A673 (cell line): Measurements from ENCODE around the gene EOLA1. TPM values are rescaled to one million over a fixed set of nuclear protein-coding genes. Genes with fewer than 3 reads are reported as not detected.
"Not testable (repeated sequence)": the region's sequence is repeated elsewhere in the genome, so short reads cannot be mapped to it uniquely, and the experiment has no call there.

Experiments
- BruUV-seq: library from RNA; stranded (reverse); fragments of 400-500 nt; replicated peaks from 2 replicates; lab custom pipeline; 2021; lab: Mats Ljungman, UMichigan
- CTCF ChIA-PET: fragments of 300-600 bp; sonication (Branson Sonifier 250); formaldehyde crosslinking; loops from one replicate; lab custom pipeline; 2022; ENCODE audit warnings: antibody characterized with exemption; lab: Charles Lee
- POLR2A ChIA-PET: fragments of 300-600 bp; sonication (Branson Sonifier 250); formaldehyde crosslinking; loops from one replicate; lab custom pipeline; 2022; ENCODE audit warnings: antibody characterized with exemption; ENCODE audit not compliant: low non-redundant PET; lab: Charles Lee
- DNase-seq: peaks from one replicate; pipeline ENCODE4 v3.0.0-alpha.2; 2015; ENCODE audit warnings: low spot score
- H3K27ac ChIP-seq: fragments of 200-600 bp; sonication (generic); 2 replicates; pipeline ENCODE4 v1.5.1; 2016; ENCODE audit warnings: mixed run types, low read depth, mild to moderate bottlenecking, mixed read lengths, antibody characterized with exemption, low read length; ENCODE audit not compliant: poor library complexity, severe bottlenecking
- H3K27me3 ChIP-seq: fragments of 200-600 bp; sonication (generic); replicated peaks from 2 replicates; pipeline ENCODE4 v1.6.1; 2017; ENCODE audit warnings: mixed run types, low read depth, mild to moderate bottlenecking, mixed read lengths, antibody characterized with exemption, low read length; ENCODE audit not compliant: insufficient read depth, poor library complexity
- H3K36me3 ChIP-seq: fragments of 200-600 bp; sonication (generic); 2 replicates; pipeline ENCODE4 v1.6.1; 2016; ENCODE audit warnings: mixed run types, mild to moderate bottlenecking, mixed read lengths, antibody characterized with exemption, low read length; ENCODE audit not compliant: insufficient read depth, poor library complexity, severe bottlenecking
- H3K4me1 ChIP-seq: fragments of 200-600 bp; sonication (generic); 2 replicates; pipeline ENCODE4 v1.6.1; 2017; ENCODE audit warnings: mixed run types, mild to moderate bottlenecking, mixed read lengths, antibody characterized with exemption, low read length; ENCODE audit not compliant: insufficient read depth, poor library complexity, severe bottlenecking
- H3K4me3 ChIP-seq: fragments of 200-600 bp; sonication (generic); 2 replicates; pipeline ENCODE4 v1.5.1; 2016; ENCODE audit warnings: low read depth, mixed run types, mild to moderate bottlenecking, mixed read lengths, low read length; ENCODE audit not compliant: poor library complexity, severe bottlenecking
- H3K9me3 ChIP-seq: fragments of 200-600 bp; sonication (generic); 2 replicates; pipeline ENCODE4 v1.6.1; 2016; ENCODE audit warnings: mixed run types, low read depth, mild to moderate bottlenecking, mixed read lengths, antibody characterized with exemption, low read length; ENCODE audit not compliant: poor library complexity, severe bottlenecking
- CTCF ChIP-seq: fragments of 300-800, 200-600 bp; sonication (generic); conservative IDR thresholded peaks from 2 replicates; pipeline ENCODE4 v1.5.1; 2017; ENCODE audit warnings: low read depth, mild to moderate bottlenecking, antibody characterized with exemption, low read length, moderate library complexity, mixed read lengths
- EZH2 ChIP-seq: fragments of 200-600 bp; sonication (generic); IDR thresholded peaks from 2 replicates; pipeline ENCODE4 v1.6.1; 2017; ENCODE audit warnings: borderline replicate concordance, low read depth, mild to moderate bottlenecking, mixed read lengths, antibody characterized with exemption, low read length; ENCODE audit not compliant: poor library complexity, severe bottlenecking
- intact Hi-C: fragments of 100-400 bp; cut with micrococcal nuclease; formaldehyde crosslinking; loops from one replicate; pipeline ENCODE4 v1.10.0; 2022; ENCODE audit not compliant: unreplicated experiment
- total RNA-seq: library from RNA; stranded (reverse); gene quantifications from 2 replicates; pipeline ENCODE4 v1.2.3, GENCODE V29; 2021

The EOLA1 gene
- total RNA-seq, 1 experiment from 2014 or later, result 15.3 TPM

GRCh38 chrX:149525903-149526302 is 14.9 kb upstream of the EOLA1 start:
- H3K27me3 ChIP-seq, BruUV-seq, H3K27ac ChIP-seq, H3K4me1 ChIP-seq, CTCF ChIA-PET, intact Hi-C loops, H3K4me3 ChIP-seq, DNase-seq, H3K9me3 ChIP-seq, H3K36me3 ChIP-seq, POLR2A ChIA-PET: not testable (repeated sequence)

DNA sequence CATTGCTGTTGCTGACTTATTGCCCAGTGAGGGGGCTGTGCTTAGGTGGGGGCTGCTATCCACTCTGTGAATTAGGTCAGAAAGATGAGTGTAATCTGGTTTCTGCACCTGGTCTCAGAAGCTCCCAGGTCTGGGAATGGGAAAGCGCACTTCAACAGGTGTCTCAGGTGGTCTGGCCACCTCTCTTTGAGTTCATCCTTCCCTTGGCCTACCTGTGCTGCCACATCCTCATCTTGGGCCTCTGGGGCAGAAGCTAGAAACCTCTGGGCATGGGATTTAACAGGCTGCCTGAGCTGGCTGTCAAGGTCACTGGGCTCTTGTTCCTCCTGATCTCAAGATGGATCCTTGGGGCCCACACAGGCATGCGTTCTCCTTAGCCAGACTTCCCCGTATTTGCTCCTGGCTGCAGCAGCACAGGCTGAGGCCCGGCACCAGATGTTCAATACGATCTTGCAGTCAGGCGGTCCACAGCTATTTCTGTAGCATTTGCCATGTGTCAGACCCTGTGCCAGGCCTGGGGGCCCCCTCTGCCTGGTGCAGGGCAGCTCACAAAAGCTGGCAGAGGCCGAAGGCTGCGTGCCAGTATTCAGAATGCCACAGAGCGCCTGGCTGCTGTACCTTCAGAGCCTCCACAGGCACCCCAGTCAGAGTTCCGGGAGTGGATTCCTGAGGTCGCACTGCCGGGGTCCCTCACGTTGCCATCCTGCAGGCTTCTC is 14.3 kb upstream of the EOLA1 start:
- H3K27me3 ChIP-seq, H3K9me3 ChIP-seq, H3K27ac ChIP-seq, BruUV-seq, POLR2A ChIA-PET, DNase-seq, intact Hi-C loops, H3K4me1 ChIP-seq, H3K4me3 ChIP-seq, CTCF ChIA-PET, H3K36me3 ChIP-seq: not testable (repeated sequence)

DNA sequence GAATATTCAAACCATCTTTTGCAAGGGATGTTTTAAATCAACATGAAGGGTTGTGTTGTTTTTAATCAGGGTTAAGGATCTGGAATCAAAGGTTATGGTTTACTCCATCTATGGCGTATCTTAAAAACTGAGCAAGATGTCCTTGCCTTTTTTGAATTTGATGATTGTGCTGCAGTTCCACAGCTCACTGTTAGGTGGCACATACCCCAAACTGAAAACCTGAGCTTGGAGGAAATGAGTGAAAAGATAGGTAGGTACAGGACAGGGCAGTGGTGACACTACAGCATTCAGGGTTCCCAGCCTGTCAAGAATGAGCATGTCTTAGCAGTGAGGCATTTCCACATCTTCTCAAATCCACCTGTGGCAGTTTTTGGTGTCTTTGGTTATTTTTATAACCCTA is 13.1 kb upstream of the EOLA1 start:
- ChIA-PET POLR2A (no interaction called here), CTCF (interaction anchor here (1.0 kb wide), 1 partner anchor 11 kb away, joined by 6 read pairs; no protein-coding TSS in a partner anchor)
- peak; percentile 54 for TF ChIP-seq CTCF
- TF ChIP-seq EZH2, result no peak
- DNase-seq, result peak; percentile 43
- BruUV-seq, result no TSS peak
- Histone ChIP-seq H3K27ac (no peak overlapping the region), H3K27me3 (no peaks in the 10 kb centered on the region), H3K4me3 (no peak overlapping the region), H3K36me3 (no peaks in the 10 kb centered on the region), H3K4me1 (no peaks in the 10 kb centered on the region), H3K9me3 (no peaks in the 10 kb centered on the region)
- intact Hi-C loops, result no loop called here

DNA sequence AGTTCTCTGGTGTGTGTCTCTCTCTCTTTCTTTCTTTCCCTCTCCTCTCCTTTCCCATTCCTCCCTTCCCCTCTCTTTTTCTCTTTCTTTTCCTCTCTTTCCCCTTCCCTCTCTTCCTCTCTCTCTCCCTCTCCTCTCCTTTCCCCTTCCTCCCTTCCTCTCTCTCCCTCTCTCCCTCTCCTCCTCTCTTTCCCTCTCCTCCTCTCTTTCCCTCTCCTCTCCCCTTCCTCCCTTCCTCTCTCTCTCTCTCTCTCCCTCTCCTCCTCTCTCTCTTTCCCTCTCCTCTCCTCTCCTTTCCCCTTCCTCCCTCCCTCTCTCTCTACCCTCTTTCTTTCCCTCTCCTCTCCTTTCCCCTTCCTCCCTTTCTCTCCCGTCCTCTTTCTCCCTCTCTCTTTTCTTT is 12.4 kb upstream of the EOLA1 start:
- TF ChIP-seq EZH2, result no peak
- no peak for TF ChIP-seq CTCF
- Histone ChIP-seq H3K36me3 (no peaks in the 10 kb centered on the region), H3K27me3 (no peaks in the 10 kb centered on the region), H3K4me3 (no peak overlapping the region), H3K9me3 (no peaks in the 10 kb centered on the region), H3K4me1 (no peaks in the 10 kb centered on the region), H3K27ac (no peak overlapping the region)
- ChIA-PET CTCF (interaction anchor here (1.0 kb wide), 1 partner anchor 11 kb away, joined by 6 read pairs; no protein-coding TSS in a partner anchor), POLR2A (no interaction called here)
- no TSS peak for BruUV-seq
- DNase-seq, result no peak
- intact Hi-C loops, result no loop called here
